Spleen (tissue), 7 donors: ENCODE data around the gene GABARAP.

Experiments
- POLR2A ChIP-seq, 3 donors: fragments of 450-650 bp; IDR thresholded peaks; one replicate each; pipeline ENCODE4 v1.5.1; 2017; ENCODE audit warnings: antibody characterized with exemption in 3 of 3, mild to moderate bottlenecking in 1 of 3
- TF ChIP-seq, protein P1 (sequence below), 11 experiments: fragments of 200-600 bp in 7 of 11; fragments of 450-650 bp in 4 of 11; sonication (generic) in 4 of 11; IDR thresholded peaks in 8 of 11; conservative IDR thresholded peaks in 3 of 11; 1 replicate in 7 of 11; 2 replicates in 4 of 11; pipeline versions ENCODE4 v1.4.0 to v1.8.0; 2016 to 2021; ENCODE audit warnings: antibody characterized with exemption in 11 of 11, inconsistent platforms in 4 of 11, mild to moderate bottlenecking in 1 of 11
- donor health status: DM: no; HTN: no; CAD: no; lungs with moderate emphysema.
- donor health status: DM: no; HTN: no; CAD: no.
- donor health status: DM: no; HTN: no; CAD: no.

DNA sequence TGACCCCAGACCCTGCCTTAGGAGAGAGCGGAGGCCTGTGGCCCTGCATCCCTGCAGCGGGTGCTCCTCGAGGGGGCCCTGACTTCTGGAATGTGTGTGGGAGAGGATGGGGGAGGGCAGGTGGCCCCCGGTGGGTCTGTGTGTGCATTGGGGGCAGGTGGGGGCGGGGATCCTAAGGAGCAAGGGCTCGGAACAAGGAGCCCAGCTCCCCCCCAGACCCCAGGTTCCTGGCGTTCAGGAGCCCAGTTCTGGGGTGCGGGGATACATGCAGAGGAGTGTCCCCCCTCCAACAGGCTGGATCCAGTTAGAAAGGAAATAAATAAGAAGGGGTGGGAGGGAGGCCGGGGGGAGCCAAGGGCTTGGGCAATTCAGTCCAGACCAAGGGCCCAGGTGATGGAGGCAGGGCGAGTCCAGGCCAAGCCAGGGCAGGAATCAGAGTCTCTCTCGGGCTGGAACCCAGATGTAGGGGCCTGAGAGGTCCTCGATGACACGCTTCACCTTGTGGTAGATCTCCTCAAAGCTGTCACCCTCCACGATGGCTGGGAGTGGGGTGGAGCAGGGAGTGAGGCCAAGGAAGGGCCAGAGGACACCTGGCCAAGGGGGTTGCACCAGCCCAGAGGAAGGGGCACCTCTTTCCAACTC lies 51.9 kb downstream of the GABARAP start:
- no peak for TF ChIP-seq POLR2A (IDR thresholded peaks at IDR 0.05)
- TF ChIP-seq, protein P1, sequence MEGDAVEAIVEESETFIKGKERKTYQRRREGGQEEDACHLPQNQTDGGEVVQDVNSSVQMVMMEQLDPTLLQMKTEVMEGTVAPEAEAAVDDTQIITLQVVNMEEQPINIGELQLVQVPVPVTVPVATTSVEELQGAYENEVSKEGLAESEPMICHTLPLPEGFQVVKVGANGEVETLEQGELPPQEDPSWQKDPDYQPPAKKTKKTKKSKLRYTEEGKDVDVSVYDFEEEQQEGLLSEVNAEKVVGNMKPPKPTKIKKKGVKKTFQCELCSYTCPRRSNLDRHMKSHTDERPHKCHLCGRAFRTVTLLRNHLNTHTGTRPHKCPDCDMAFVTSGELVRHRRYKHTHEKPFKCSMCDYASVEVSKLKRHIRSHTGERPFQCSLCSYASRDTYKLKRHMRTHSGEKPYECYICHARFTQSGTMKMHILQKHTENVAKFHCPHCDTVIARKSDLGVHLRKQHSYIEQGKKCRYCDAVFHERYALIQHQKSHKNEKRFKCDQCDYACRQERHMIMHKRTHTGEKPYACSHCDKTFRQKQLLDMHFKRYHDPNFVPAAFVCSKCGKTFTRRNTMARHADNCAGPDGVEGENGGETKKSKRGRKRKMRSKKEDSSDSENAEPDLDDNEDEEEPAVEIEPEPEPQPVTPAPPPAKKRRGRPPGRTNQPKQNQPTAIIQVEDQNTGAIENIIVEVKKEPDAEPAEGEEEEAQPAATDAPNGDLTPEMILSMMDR (IDR thresholded peaks at IDR 0.05 in 8 of 11, conservative IDR thresholded peaks at IDR 0.05 in 3 of 11), result no peak
